ENCODE data around the gene ITGAV.

The ITGAV gene

GRCh38 chr2:186688813-186689212 lies 99.0 kb downstream of the ITGAV start:
- Histone ChIP-seq H3K9me3 (ENCODE audit: control insufficient read depth in 1 of 2, low read length in 2 of 2) (peaks cover 2 to 3% of the 10 kb centered on the region in 2 donors), H3K4me1 (ENCODE audit: control insufficient read depth in 1 of 2, insufficient read depth in 2 of 2, low read length in 2 of 2) (no peaks in the 10 kb centered on the region), H3K9ac (ENCODE audit: low read depth in 1 of 2, low read length in 2 of 2) (no peak overlapping the region), H3K27me3 (ENCODE audit: control insufficient read depth in 1 of 2, insufficient read depth in 2 of 2, low read length in 2 of 2) (peaks cover 3 to 7% of the 10 kb centered on the region in 2 donors), H3K27ac (ENCODE audit: low read depth, low read length) (no peak overlapping the region), H3K4me3 (ENCODE audit: low read depth in 1 of 2, low read length in 2 of 2) (no peak overlapping the region), H3K36me3 (ENCODE audit: control insufficient read depth in 1 of 2, insufficient read depth in 2 of 2, low read length in 2 of 2) (no peaks in the 10 kb centered on the region)

GRCh38 chr2:186690786-186691185 lies 100.9 kb downstream of the ITGAV start:
- Histone ChIP-seq H3K27ac (ENCODE audit: low read depth, low read length) (no peak overlapping the region), H3K9ac (ENCODE audit: low read depth in 1 of 2, low read length in 2 of 2) (no peak overlapping the region), H3K27me3 (ENCODE audit: control insufficient read depth in 1 of 2, insufficient read depth in 2 of 2, low read length in 2 of 2) (peaks cover 8 to 16% of the 10 kb centered on the region in 2 donors), H3K36me3 (ENCODE audit: control insufficient read depth in 1 of 2, insufficient read depth in 2 of 2, low read length in 2 of 2) (no peaks in the 10 kb centered on the region), H3K4me1 (ENCODE audit: control insufficient read depth in 1 of 2, insufficient read depth in 2 of 2, low read length in 2 of 2) (peaks cover 0 to 3% of the 10 kb centered on the region in 2 donors), H3K9me3 (ENCODE audit: control insufficient read depth in 1 of 2, low read length in 2 of 2) (peaks cover 2 to 3% of the 10 kb centered on the region in 2 donors), H3K4me3 (ENCODE audit: low read depth in 1 of 2, low read length in 2 of 2) (no peak overlapping the region)

- H3K4me1 ChIP-seq (ENCODE audit: control insufficient read depth in 1 of 2, insufficient read depth in 2 of 2, low read length in 2 of 2) = peaks cover 0 to 3% of the 10 kb centered on the region in 2 donors
- H3K9ac ChIP-seq (ENCODE audit: low read depth in 1 of 2, low read length in 2 of 2) = no peak overlapping the region
- H3K36me3 ChIP-seq (ENCODE audit: control insufficient read depth in 1 of 2, insufficient read depth in 2 of 2, low read length in 2 of 2) = no peaks in the 10 kb centered on the region
- no peak overlapping the region for H3K27ac ChIP-seq (ENCODE audit: low read depth, low read length)
- peaks cover 2 to 3% of the 10 kb centered on the region in 2 donors for H3K9me3 ChIP-seq (ENCODE audit: control insufficient read depth in 1 of 2, low read length in 2 of 2)
- no peak overlapping the region for H3K4me3 ChIP-seq (ENCODE audit: low read depth in 1 of 2, low read length in 2 of 2)
- peaks cover 8 to 16% of the 10 kb centered on the region in 2 donors for H3K27me3 ChIP-seq (ENCODE audit: control insufficient read depth in 1 of 2, insufficient read depth in 2 of 2, low read length in 2 of 2)
Measured at GRCh38 chr2:186691231-186691630, 101.4 kb downstream of the ITGAV start.

GRCh38 chr2:186691900-186692299 lies 102.0 kb downstream of the ITGAV start:
- Histone ChIP-seq H3K4me3 (ENCODE audit: low read depth in 1 of 2, low read length in 2 of 2) (no peak overlapping the region), H3K9me3 (ENCODE audit: control insufficient read depth in 1 of 2, low read length in 2 of 2) (peaks cover 2 to 3% of the 10 kb centered on the region in 2 donors), H3K9ac (ENCODE audit: low read depth in 1 of 2, low read length in 2 of 2) (no peak overlapping the region), H3K36me3 (ENCODE audit: control insufficient read depth in 1 of 2, insufficient read depth in 2 of 2, low read length in 2 of 2) (no peaks in the 10 kb centered on the region), H3K27ac (ENCODE audit: low read depth, low read length) (no peak overlapping the region), H3K4me1 (ENCODE audit: control insufficient read depth in 1 of 2, insufficient read depth in 2 of 2, low read length in 2 of 2) (peaks cover 0 to 3% of the 10 kb centered on the region in 2 donors), H3K27me3 (ENCODE audit: control insufficient read depth in 1 of 2, insufficient read depth in 2 of 2, low read length in 2 of 2) (peaks cover 8 to 16% of the 10 kb centered on the region in 2 donors)

GRCh38 chr2:186693446-186693832 lies 103.6 kb downstream of the ITGAV start:
- no peaks in the 10 kb centered on the region for H3K9me3 ChIP-seq (ENCODE audit: control insufficient read depth in 1 of 2, low read length in 2 of 2)
- peak overlapping the region; percentile 70 to 79 for H3K4me3 ChIP-seq (ENCODE audit: low read depth in 1 of 2, low read length in 2 of 2)
- H3K27me3 ChIP-seq (ENCODE audit: control insufficient read depth in 1 of 2, insufficient read depth in 2 of 2, low read length in 2 of 2) = peaks cover 8 to 16% of the 10 kb centered on the region in 2 donors
- no peak overlapping the region for H3K9ac ChIP-seq (ENCODE audit: low read depth in 1 of 2, low read length in 2 of 2)
- H3K27ac ChIP-seq (ENCODE audit: low read depth, low read length) = no peak overlapping the region
- no peaks in the 10 kb centered on the region for H3K36me3 ChIP-seq (ENCODE audit: control insufficient read depth in 1 of 2, insufficient read depth in 2 of 2, low read length in 2 of 2)
- peaks cover 0 to 3% of the 10 kb centered on the region in 2 donors for H3K4me1 ChIP-seq (ENCODE audit: control insufficient read depth in 1 of 2, insufficient read depth in 2 of 2, low read length in 2 of 2)

GRCh38 chr2:186695081-186695756 lies 105.4 kb downstream of the ITGAV start:
- Histone ChIP-seq H3K9me3 (ENCODE audit: control insufficient read depth in 1 of 2, low read length in 2 of 2) (no peaks in the 10 kb centered on the region), H3K4me3 (ENCODE audit: low read depth in 1 of 2, low read length in 2 of 2) (peak overlapping the region in 1 of 2 donors; percentile 26), H3K4me1 (ENCODE audit: control insufficient read depth in 1 of 2, insufficient read depth in 2 of 2, low read length in 2 of 2) (peaks cover 0 to 3% of the 10 kb centered on the region in 2 donors), H3K27me3 (ENCODE audit: control insufficient read depth in 1 of 2, insufficient read depth in 2 of 2, low read length in 2 of 2) (peaks cover 8 to 16% of the 10 kb centered on the region in 2 donors), H3K9ac (ENCODE audit: low read depth in 1 of 2, low read length in 2 of 2) (no peak overlapping the region), H3K36me3 (ENCODE audit: control insufficient read depth in 1 of 2, insufficient read depth in 2 of 2, low read length in 2 of 2) (no peaks in the 10 kb centered on the region), H3K27ac (ENCODE audit: low read depth, low read length) (no peak overlapping the region)

- no peaks in the 10 kb centered on the region for H3K36me3 ChIP-seq (ENCODE audit: control insufficient read depth in 1 of 2, insufficient read depth in 2 of 2, low read length in 2 of 2)
- no peaks in the 10 kb centered on the region for H3K9me3 ChIP-seq (ENCODE audit: control insufficient read depth in 1 of 2, low read length in 2 of 2)
- H3K27ac ChIP-seq (ENCODE audit: low read depth, low read length) = no peak overlapping the region
- no peak overlapping the region for H3K9ac ChIP-seq (ENCODE audit: low read depth in 1 of 2, low read length in 2 of 2)
- no peak overlapping the region for H3K4me3 ChIP-seq (ENCODE audit: low read depth in 1 of 2, low read length in 2 of 2)
- H3K4me1 ChIP-seq (ENCODE audit: control insufficient read depth in 1 of 2, insufficient read depth in 2 of 2, low read length in 2 of 2) = peaks cover 0 to 3% of the 10 kb centered on the region in 2 donors
- peaks cover 8 to 16% of the 10 kb centered on the region in 2 donors for H3K27me3 ChIP-seq (ENCODE audit: control insufficient read depth in 1 of 2, insufficient read depth in 2 of 2, low read length in 2 of 2)
Measured at GRCh38 chr2:186696290-186696689, 106.4 kb downstream of the ITGAV start.

GRCh38 chr2:186696804-186697203 lies 106.9 kb downstream of the ITGAV start:
- no peaks in the 10 kb centered on the region for H3K36me3 ChIP-seq (ENCODE audit: control insufficient read depth in 1 of 2, insufficient read depth in 2 of 2, low read length in 2 of 2)
- peaks cover 8 to 16% of the 10 kb centered on the region in 2 donors for H3K27me3 ChIP-seq (ENCODE audit: control insufficient read depth in 1 of 2, insufficient read depth in 2 of 2, low read length in 2 of 2)
- no peak overlapping the region for H3K4me3 ChIP-seq (ENCODE audit: low read depth in 1 of 2, low read length in 2 of 2)
- H3K4me1 ChIP-seq (ENCODE audit: control insufficient read depth in 1 of 2, insufficient read depth in 2 of 2, low read length in 2 of 2) = peaks cover 0 to 3% of the 10 kb centered on the region in 2 donors
- no peak overlapping the region for H3K27ac ChIP-seq (ENCODE audit: low read depth, low read length)
- no peaks in the 10 kb centered on the region for H3K9me3 ChIP-seq (ENCODE audit: control insufficient read depth in 1 of 2, low read length in 2 of 2)
- no peak overlapping the region for H3K9ac ChIP-seq (ENCODE audit: low read depth in 1 of 2, low read length in 2 of 2)

- Histone ChIP-seq H3K9ac (ENCODE audit: low read depth in 1 of 2, low read length in 2 of 2) (no peak overlapping the region), H3K4me3 (ENCODE audit: low read depth in 1 of 2, low read length in 2 of 2) (no peak overlapping the region), H3K9me3 (ENCODE audit: control insufficient read depth in 1 of 2, low read length in 2 of 2) (no peaks in the 10 kb centered on the region), H3K27me3 (ENCODE audit: control insufficient read depth in 1 of 2, insufficient read depth in 2 of 2, low read length in 2 of 2) (peaks cover 8 to 12% of the 10 kb centered on the region in 2 donors), H3K36me3 (ENCODE audit: control insufficient read depth in 1 of 2, insufficient read depth in 2 of 2, low read length in 2 of 2) (no peaks in the 10 kb centered on the region), H3K27ac (ENCODE audit: low read depth, low read length) (no peak overlapping the region), H3K4me1 (ENCODE audit: control insufficient read depth in 1 of 2, insufficient read depth in 2 of 2, low read length in 2 of 2) (peaks cover 0 to 3% of the 10 kb centered on the region in 2 donors)
Measured at GRCh38 chr2:186697536-186697935, 107.7 kb downstream of the ITGAV start.

- no peak overlapping the region for H3K27ac ChIP-seq (ENCODE audit: low read depth, low read length)
- H3K9me3 ChIP-seq (ENCODE audit: control insufficient read depth in 1 of 2, low read length in 2 of 2) = no peaks in the 10 kb centered on the region
- H3K4me3 ChIP-seq (ENCODE audit: low read depth in 1 of 2, low read length in 2 of 2) = no peak overlapping the region
- no peaks in the 10 kb centered on the region for H3K36me3 ChIP-seq (ENCODE audit: control insufficient read depth in 1 of 2, insufficient read depth in 2 of 2, low read length in 2 of 2)
- H3K9ac ChIP-seq (ENCODE audit: low read depth in 1 of 2, low read length in 2 of 2) = no peak overlapping the region
- no peaks in the 10 kb centered on the region for H3K4me1 ChIP-seq (ENCODE audit: control insufficient read depth in 1 of 2, insufficient read depth in 2 of 2, low read length in 2 of 2)
- peaks cover 0 to 3% of the 10 kb centered on the region in 2 donors for H3K27me3 ChIP-seq (ENCODE audit: control insufficient read depth in 1 of 2, insufficient read depth in 2 of 2, low read length in 2 of 2)
Measured at GRCh38 chr2:186699742-186700141, 109.9 kb downstream of the ITGAV start.
